PC-9 (cell line): Measurements from ENCODE around the gene KLHL40. TPM values are rescaled to one million over a fixed set of nuclear protein-coding genes. Genes with fewer than 3 reads are reported as not detected.

ENCODE experiments used
- BruUV-seq: library from RNA; stranded (reverse); fragments of 400-500 nt; replicated peaks from 2 replicates; lab custom pipeline; 2021; lab: Mats Ljungman, UMichigan
- CTCF ChIA-PET: fragments of 300-600 bp; sonication (Branson Sonifier 250); formaldehyde crosslinking; loops from one replicate; lab custom pipeline; 2022; ENCODE audit warnings: antibody characterized with exemption; lab: Charles Lee
- POLR2A ChIA-PET: fragments of 300-600 bp; sonication (Branson Sonifier 250); formaldehyde crosslinking; loops from one replicate; lab custom pipeline; 2022; ENCODE audit warnings: antibody characterized with exemption; ENCODE audit not compliant: unreplicated experiment; lab: Charles Lee
- DNase-seq, 2 experiments: peaks; one replicate each; pipeline versions ENCODE4 v3.0.0 to v3.0.0-alpha.2; 2015 to 2022; ENCODE audit warnings: mixed read lengths in 1 of 2
- H2AFZ ChIP-seq: fragments of 200-600 bp; sonication (generic); 2 replicates; pipeline ENCODE4 v1.8.1; 2017; ENCODE audit warnings: antibody characterized with exemption
- H3F3A ChIP-seq: fragments of 200-600 bp; sonication (generic); 2 replicates; pipeline ENCODE4 v1.8.1; 2017; ENCODE audit warnings: antibody characterized with exemption, mild to moderate bottlenecking, low read depth; ENCODE audit not compliant: insufficient read depth
- H3K27ac ChIP-seq: fragments of 200-600 bp; sonication (generic); 2 replicates; pipeline ENCODE4 v1.6.1; 2016; ENCODE audit warnings: mixed run types
- H3K27me3 ChIP-seq: fragments of 200-600 bp; sonication (generic); 2 replicates; pipeline ENCODE4 v1.6.1; 2016; ENCODE audit warnings: low read depth, mixed run types; ENCODE audit not compliant: insufficient read depth
- H3K36me3 ChIP-seq: fragments of 200-600 bp; sonication (generic); 2 replicates; pipeline ENCODE4 v1.6.1; 2016; ENCODE audit warnings: low read depth, mixed run types
- H3K4me1 ChIP-seq: fragments of 200-600 bp; sonication (generic); replicated peaks from 2 replicates; pipeline ENCODE4 v1.6.1; 2016; ENCODE audit warnings: mixed run types; ENCODE audit not compliant: insufficient read depth
- H3K4me2 ChIP-seq: fragments of 200-600 bp; sonication (generic); 2 replicates; pipeline ENCODE4 v1.6.1; 2017; ENCODE audit warnings: mixed run types
- H3K4me3 ChIP-seq: fragments of 200-600 bp; sonication (generic); 2 replicates; pipeline ENCODE4 v1.6.1; 2016; ENCODE audit warnings: mixed run types
- H3K79me2 ChIP-seq: fragments of 200-600 bp; sonication (generic); 2 replicates; pipeline ENCODE4 v1.6.1; 2017; ENCODE audit warnings: low read depth, mixed run types
- H3K9me2 ChIP-seq: fragments of 200-600 bp; sonication (generic); 2 replicates; pipeline ENCODE4 v1.8.1; 2017; ENCODE audit warnings: mild to moderate bottlenecking; ENCODE audit not compliant: insufficient read depth
- H3K9me3 ChIP-seq: fragments of 200-600 bp; sonication (generic); 2 replicates; pipeline ENCODE4 v1.8.1; 2016; ENCODE audit warnings: low read depth; ENCODE audit not compliant: insufficient read depth
- H4K20me1 ChIP-seq: fragments of 200-600 bp; sonication (generic); 2 replicates; pipeline ENCODE4 v1.8.1; 2017; ENCODE audit not compliant: insufficient read depth
- CTCF ChIP-seq: fragments of 200-600 bp; sonication (generic); conservative IDR thresholded peaks from 2 replicates; pipeline ENCODE4 v1.6.1; 2017; ENCODE audit warnings: mixed run types, antibody characterized with exemption, mild to moderate bottlenecking, moderate library complexity
- EZH2 ChIP-seq: fragments of 200-600 bp; sonication (generic); IDR thresholded peaks from 2 replicates; pipeline ENCODE4 v1.8.0; 2017; ENCODE audit warnings: antibody characterized with exemption, low read depth
- intact Hi-C: fragments of 100-400 bp; cut with micrococcal nuclease; formaldehyde crosslinking; loops from one replicate; pipeline ENCODE4 v1.10.0; 2022; ENCODE audit not compliant: unreplicated experiment
- total RNA-seq: library from RNA; stranded (reverse); gene quantifications from 2 replicates; pipeline ENCODE4 v1.2.3, GENCODE V29; 2021

The KLHL40 gene
- total RNA-seq, 1 experiment from 2014 or later = not detected

- ChIA-PET CTCF (no interaction called here), POLR2A (no interaction called here)
- no peak for DNase-seq
- Histone ChIP-seq H3K4me1 (no peaks in the 10 kb centered on the region), H3K27ac (no peak overlapping the region), H3K36me3 (peaks cover 35% of the 10 kb centered on the region), H3K27me3 (no peaks in the 10 kb centered on the region), H3K79me2 (no peaks in the 10 kb centered on the region), H2AFZ (no peak overlapping the region), H3K4me2 (no peak overlapping the region), H3K9me3 (no peaks in the 10 kb centered on the region), H3F3A (0 out of 2 replicates have a peak, but pooled peaks cover 4% of the 10 kb centered on the region), H4K20me1 (no peaks in the 10 kb centered on the region), H3K4me3 (no peak overlapping the region), H3K9me2 (no peaks in the 10 kb centered on the region)
- TF ChIP-seq EZH2 = no peak
- TF ChIP-seq CTCF = no peak
- intact Hi-C loops = no loop called here
- BruUV-seq = no TSS peak
These were observed 46.1 kb upstream of the KLHL40 start for GRCh38 chr3:42639192-42639591.

- no peak for DNase-seq
- no TSS peak for BruUV-seq
- Histone ChIP-seq H3K36me3 (peaks cover 29% of the 10 kb centered on the region; the same call in 1 of the 2 replicates), H3K4me1 (no peaks in the 10 kb centered on the region), H3K4me3 (no peak overlapping the region), H3K9me2 (no peaks in the 10 kb centered on the region), H3K9me3 (no peaks in the 10 kb centered on the region), H3K4me2 (no peak overlapping the region), H2AFZ (no peak overlapping the region), H4K20me1 (no peaks in the 10 kb centered on the region), H3K27me3 (no peaks in the 10 kb centered on the region), H3F3A (0 out of 2 replicates have a peak, but pooled peaks cover 4% of the 10 kb centered on the region), H3K27ac (no peak overlapping the region), H3K79me2 (no peaks in the 10 kb centered on the region)
- POLR2A ChIA-PET = interaction anchor here (0.7 kb wide), 1 partner anchor 1533 kb away, joined by 4 read pairs; no protein-coding TSS in a partner anchor
- TF ChIP-seq CTCF (no peak), EZH2 (no peak)
- CTCF ChIA-PET = interaction anchor here (0.6 to 1.0 kb wide), 3 partner anchors 23 to 519 kb away, joined by 3 to 6 read pairs (median 5); partner anchors contain the start of gene VIPR1
- intact Hi-C loops = no loop called here
These were observed 45.2 kb upstream of the KLHL40 start for GRCh38 chr3:42640129-42640528.

- H3K27me3 ChIP-seq = no peaks in the 10 kb centered on the region
- H3K4me1 ChIP-seq = no peaks in the 10 kb centered on the region
- no peak for TF ChIP-seq EZH2
- no peak for TF ChIP-seq CTCF
- no peaks in the 10 kb centered on the region for H3K9me3 ChIP-seq
- ChIA-PET CTCF (interaction anchor here (0.6 to 1.0 kb wide), 3 partner anchors 24 to 520 kb away, joined by 3 to 6 read pairs (median 5); partner anchors contain the start of gene VIPR1), POLR2A (interaction anchor here (0.7 kb wide), 1 partner anchor 1534 kb away, joined by 4 read pairs; no protein-coding TSS in a partner anchor)
- BruUV-seq = no TSS peak
- intact Hi-C loops = no loop called here
- no peak overlapping the region for H3K4me2 ChIP-seq
- no peak overlapping the region for H3K27ac ChIP-seq
- H3F3A ChIP-seq = 0 out of 2 replicates have a peak, but pooled peaks cover 4% of the 10 kb centered on the region
- no peak overlapping the region for H2AFZ ChIP-seq
- no peaks in the 10 kb centered on the region for H3K9me2 ChIP-seq
- H3K36me3 ChIP-seq = peaks cover 29% of the 10 kb centered on the region; the same call in 1 of the 2 replicates
- no peak for DNase-seq
- no peak overlapping the region for H3K4me3 ChIP-seq
- no peaks in the 10 kb centered on the region for H3K79me2 ChIP-seq
- no peaks in the 10 kb centered on the region for H4K20me1 ChIP-seq
These were observed 44.5 kb upstream of the KLHL40 start for GRCh38 chr3:42640771-42641370.
